BLaER1 treated with 17β-estradiol and CSF1 and Interleukin-3, amounts not matched to agents 10 nM and 100 nM (cell line): ENCODE measurements around the gene NR1H3.
A peak's percentile ranks its signal among the peaks of the same experiment; 100 is the strongest.

ENCODE experiments used
- H3K27ac ChIP-seq, 11 experiments: shearing (Covaris generic); formaldehyde crosslinking; 2 replicates each; pipeline ENCODE4 v1.8.1; 2022
- H3K27me3 ChIP-seq, 11 experiments: shearing (Covaris generic); formaldehyde crosslinking; 2 replicates each; pipeline ENCODE4 v1.8.1; 2022
- H3K36me3 ChIP-seq, 11 experiments: shearing (Covaris generic); formaldehyde crosslinking; 2 replicates each; pipeline ENCODE4 v1.8.1; 2022
- H3K4me1 ChIP-seq, 10 experiments: shearing (Covaris generic); formaldehyde crosslinking; 2 replicates each; pipeline ENCODE4 v1.8.1; 2022
- H3K4me2 ChIP-seq, 11 experiments: shearing (Covaris generic); formaldehyde crosslinking; 2 replicates each; pipeline ENCODE4 v1.8.1; 2022
- H3K4me3 ChIP-seq, 10 experiments: shearing (Covaris generic); formaldehyde crosslinking; 2 replicates each; pipeline ENCODE4 v1.8.1; 2022
- H3K9ac ChIP-seq, 11 experiments: shearing (Covaris generic); formaldehyde crosslinking; 2 replicates each; pipeline ENCODE4 v1.8.1; 2022
- H3K9me3 ChIP-seq, 11 experiments: shearing (Covaris generic); formaldehyde crosslinking; replicated peaks in 1 of 11; 2 replicates each; pipeline ENCODE4 v1.8.1; 2022
- H4K20me1 ChIP-seq, 11 experiments: shearing (Covaris generic); formaldehyde crosslinking; 2 replicates each; pipeline ENCODE4 v1.8.1; 2022
- Cebpa-rat ChIP-seq, 11 experiments: shearing (Covaris generic); IDR thresholded peaks; 2 replicates each; pipeline ENCODE4 v1.8.1; 2022

The NR1H3 gene

GRCh38 chr11:47222696-47223095 is 35.1 kb upstream of the NR1H3 start:
- H4K20me1 ChIP-seq = peaks cover 0 to 29% (median 9%) of the 10 kb centered on the region in 11 experiments; a peak in 11 of 22 replicates
- no peak overlapping the region for H3K4me2 ChIP-seq
- TF ChIP-seq Cebpa-rat (IDR thresholded peaks at IDR 0.05) = no peak
- H3K9ac ChIP-seq = no peak overlapping the region
- H3K27ac ChIP-seq = no peak overlapping the region
- no peak overlapping the region for H3K4me3 ChIP-seq
- H3K9me3 ChIP-seq = no peaks in the 10 kb centered on the region
- H3K27me3 ChIP-seq = no peaks in the 10 kb centered on the region
- peaks cover 75 to 97% (median 94%) of the 10 kb centered on the region in 11 experiments for H3K36me3 ChIP-seq
- H3K4me1 ChIP-seq = peaks cover 15 to 25% (median 19%) of the 10 kb centered on the region in 10 experiments

- H3K9me3 ChIP-seq = no peaks in the 10 kb centered on the region
- no peak overlapping the region for H3K4me2 ChIP-seq
- peak overlapping the region in 1 of 11 experiments; percentile 18; a peak in 1 of 22 replicates for H3K27ac ChIP-seq
- peaks cover 0 to 9% (median 0%) of the 10 kb centered on the region in 10 experiments; a peak in 1 of 20 replicates for H3K4me1 ChIP-seq
- no peaks in the 10 kb centered on the region for H3K27me3 ChIP-seq
- no peak overlapping the region for H3K4me3 ChIP-seq
- no peak overlapping the region for H3K9ac ChIP-seq
- peaks cover 0 to 9% (median 0%) of the 10 kb centered on the region in 11 experiments; a peak in 6 of 22 replicates for H4K20me1 ChIP-seq
- no peak for TF ChIP-seq Cebpa-rat (IDR thresholded peaks at IDR 0.05)
- H3K36me3 ChIP-seq = peaks cover 77 to 97% (median 96%) of the 10 kb centered on the region in 11 experiments
These were observed 32.0 kb upstream of the NR1H3 start for GRCh38 chr11:47225552-47226400.

DNA sequence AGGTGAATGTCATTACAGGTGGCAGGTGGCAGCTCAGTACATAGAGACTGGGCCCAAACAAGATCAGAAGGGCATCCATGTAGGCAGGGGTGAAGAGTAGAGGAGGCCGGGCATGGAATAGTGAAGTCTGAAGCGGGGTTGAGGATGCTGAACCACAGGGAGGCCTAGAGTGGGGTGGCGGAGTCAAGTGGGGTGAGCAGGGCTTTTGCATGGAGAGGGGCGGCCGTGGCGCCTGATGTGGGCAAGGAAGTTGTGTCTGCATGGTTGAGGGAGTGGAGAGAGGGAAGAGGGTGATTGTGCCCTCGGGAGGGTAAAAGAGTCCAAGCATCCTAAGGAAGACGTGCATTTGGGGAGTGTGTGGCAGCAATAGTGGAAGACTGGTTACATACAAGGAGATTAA is 28.6 kb upstream of the NR1H3 start:
- Histone ChIP-seq H3K27ac (no peak overlapping the region), H3K4me3 (no peak overlapping the region), H3K4me1 (peaks cover 0 to 9% (median 0%) of the 10 kb centered on the region in 10 experiments; a peak in 1 of 20 replicates), H3K4me2 (no peak overlapping the region), H3K27me3 (no peaks in the 10 kb centered on the region), H3K36me3 (peaks cover 61 to 96% (median 82%) of the 10 kb centered on the region in 11 experiments), H3K9me3 (no peaks in the 10 kb centered on the region), H3K9ac (no peak overlapping the region), H4K20me1 (peaks cover 0 to 15% (median 0%) of the 10 kb centered on the region in 11 experiments; a peak in 5 of 22 replicates)
- no peak for TF ChIP-seq Cebpa-rat (IDR thresholded peaks at IDR 0.05)

- peak overlapping the region in 1 of 11 experiments; percentile 34; a peak in 1 of 22 replicates for H3K9ac ChIP-seq
- no peak overlapping the region for H3K4me2 ChIP-seq
- H4K20me1 ChIP-seq = peaks cover 0 to 26% (median 0%) of the 10 kb centered on the region in 11 experiments; a peak in 4 of 22 replicates
- H3K27ac ChIP-seq = no peak overlapping the region
- H3K4me1 ChIP-seq = peaks cover 0 to 20% (median 2%) of the 10 kb centered on the region in 10 experiments; a peak in 7 of 20 replicates
- H3K27me3 ChIP-seq = no peaks in the 10 kb centered on the region
- TF ChIP-seq Cebpa-rat (IDR thresholded peaks at IDR 0.05) = no peak
- H3K4me3 ChIP-seq = no peak overlapping the region
- no peaks in the 10 kb centered on the region for H3K9me3 ChIP-seq
- H3K36me3 ChIP-seq = peaks cover 57 to 98% (median 86%) of the 10 kb centered on the region in 11 experiments
These were observed 24.7 kb upstream of the NR1H3 start for GRCh38 chr11:47233051-47233450.

DNA sequence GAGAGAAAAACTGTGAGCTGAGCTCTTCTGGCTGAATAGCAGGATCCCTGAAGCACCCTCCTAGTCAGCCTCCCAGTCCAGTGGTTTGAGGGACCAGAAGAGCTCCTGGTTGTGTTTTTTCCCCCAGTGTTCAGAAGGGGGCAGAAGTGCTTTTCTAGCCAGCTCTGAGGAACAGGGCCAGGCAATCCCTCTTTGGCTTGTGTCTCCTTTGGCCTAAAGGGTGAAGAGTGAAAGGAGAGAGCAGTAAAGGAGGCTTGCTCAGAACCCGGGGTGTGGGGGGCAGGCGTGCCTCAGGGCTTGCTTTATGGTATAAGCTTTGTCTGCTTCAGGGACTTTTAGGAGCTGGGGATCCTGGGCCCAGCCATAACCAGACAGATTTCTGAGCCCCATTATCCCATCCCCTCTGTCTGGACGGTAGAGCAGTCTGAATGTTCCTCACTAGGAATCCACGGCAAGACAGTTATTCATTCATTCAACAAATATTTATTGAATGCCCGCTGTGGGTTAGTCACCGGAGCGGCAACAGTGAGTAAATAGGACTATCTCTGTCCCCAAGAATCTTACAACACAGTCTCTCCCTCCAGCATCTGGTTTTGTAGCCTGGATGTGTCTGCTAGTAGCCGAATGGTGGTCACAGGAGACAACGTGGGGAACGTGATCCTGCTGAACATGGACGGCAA is 23.7 kb upstream of the NR1H3 start:
- H3K4me1 ChIP-seq = peaks cover 6 to 31% (median 10%) of the 10 kb centered on the region in 10 experiments
- no peaks in the 10 kb centered on the region for H3K27me3 ChIP-seq
- H3K4me3 ChIP-seq = no peak overlapping the region
- no peak overlapping the region; a peak in 2 of 22 replicates for H3K9ac ChIP-seq
- peaks cover 57 to 98% (median 85%) of the 10 kb centered on the region in 11 experiments for H3K36me3 ChIP-seq
- no peak for TF ChIP-seq Cebpa-rat (IDR thresholded peaks at IDR 0.05)
- no peaks in the 10 kb centered on the region for H3K9me3 ChIP-seq
- no peak overlapping the region for H3K27ac ChIP-seq
- H3K4me2 ChIP-seq = no peak overlapping the region
- peaks cover 0 to 29% (median 0%) of the 10 kb centered on the region in 11 experiments; a peak in 4 of 22 replicates for H4K20me1 ChIP-seq

DNA sequence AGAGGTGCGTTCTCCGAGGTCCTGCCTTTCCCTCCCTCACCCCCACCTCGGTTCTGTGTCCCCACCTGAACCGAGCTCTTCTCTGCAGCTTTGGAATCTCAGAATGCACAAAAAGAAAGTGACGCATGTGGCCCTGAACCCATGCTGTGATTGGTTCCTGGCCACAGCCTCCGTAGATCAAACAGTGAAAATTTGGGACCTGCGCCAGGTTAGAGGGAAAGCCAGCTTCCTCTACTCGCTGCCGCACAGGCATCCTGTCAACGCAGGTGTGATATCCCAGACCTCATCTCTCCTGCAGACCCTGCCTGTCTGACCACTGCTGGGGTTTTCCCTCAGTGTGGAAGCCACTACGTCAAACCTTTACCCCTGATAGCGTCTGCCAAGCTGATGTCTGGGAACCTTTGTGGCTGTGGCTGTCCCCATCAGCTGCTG is 23.1 kb upstream of the NR1H3 start:
- no peak for TF ChIP-seq Cebpa-rat (IDR thresholded peaks at IDR 0.05)
- Histone ChIP-seq H3K36me3 (peaks cover 59 to 98% (median 85%) of the 10 kb centered on the region in 11 experiments), H3K9ac (peak overlapping the region in 2 of 11 experiments; percentile 1 to 8; a peak in 1 of 22 replicates), H3K27ac (no peak overlapping the region), H3K4me3 (no peak overlapping the region), H3K27me3 (no peaks in the 10 kb centered on the region), H3K4me2 (no peak overlapping the region), H3K4me1 (peaks cover 12 to 36% (median 16%) of the 10 kb centered on the region in 10 experiments), H3K9me3 (no peaks in the 10 kb centered on the region), H4K20me1 (peaks cover 0 to 35% (median 0%) of the 10 kb centered on the region in 11 experiments; a peak in 4 of 22 replicates)

DNA sequence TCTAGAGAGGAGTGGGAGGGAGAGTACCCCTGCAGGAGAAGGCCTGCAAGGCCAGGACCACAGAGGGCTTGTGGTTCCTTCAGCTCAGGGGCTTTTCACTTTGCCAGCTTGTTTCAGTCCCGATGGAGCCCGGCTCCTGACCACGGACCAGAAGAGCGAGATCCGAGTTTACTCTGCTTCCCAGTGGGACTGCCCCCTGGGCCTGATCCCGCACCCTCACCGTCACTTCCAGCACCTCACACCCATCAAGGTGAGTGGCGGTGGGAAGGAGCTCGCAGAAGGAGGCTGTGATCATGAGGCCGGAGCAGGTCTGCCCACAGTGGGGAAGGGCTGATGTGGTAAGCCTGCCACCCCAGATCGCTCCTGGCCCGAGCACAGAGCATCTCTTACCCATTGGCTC is 22.6 kb upstream of the NR1H3 start:
- H4K20me1 ChIP-seq = peaks cover 0 to 38% (median 0%) of the 10 kb centered on the region in 11 experiments; a peak in 4 of 22 replicates
- peaks cover 64 to 98% (median 85%) of the 10 kb centered on the region in 11 experiments for H3K36me3 ChIP-seq
- H3K4me2 ChIP-seq = no peak overlapping the region
- TF ChIP-seq Cebpa-rat (IDR thresholded peaks at IDR 0.05) = no peak
- no peak overlapping the region for H3K4me3 ChIP-seq
- H3K9ac ChIP-seq = peak overlapping the region in 2 of 11 experiments; percentile 1 to 8; a peak in 1 of 22 replicates
- no peak overlapping the region for H3K27ac ChIP-seq
- H3K27me3 ChIP-seq = no peaks in the 10 kb centered on the region
- H3K4me1 ChIP-seq = peaks cover 14 to 41% (median 18%) of the 10 kb centered on the region in 10 experiments
- no peaks in the 10 kb centered on the region for H3K9me3 ChIP-seq

DNA sequence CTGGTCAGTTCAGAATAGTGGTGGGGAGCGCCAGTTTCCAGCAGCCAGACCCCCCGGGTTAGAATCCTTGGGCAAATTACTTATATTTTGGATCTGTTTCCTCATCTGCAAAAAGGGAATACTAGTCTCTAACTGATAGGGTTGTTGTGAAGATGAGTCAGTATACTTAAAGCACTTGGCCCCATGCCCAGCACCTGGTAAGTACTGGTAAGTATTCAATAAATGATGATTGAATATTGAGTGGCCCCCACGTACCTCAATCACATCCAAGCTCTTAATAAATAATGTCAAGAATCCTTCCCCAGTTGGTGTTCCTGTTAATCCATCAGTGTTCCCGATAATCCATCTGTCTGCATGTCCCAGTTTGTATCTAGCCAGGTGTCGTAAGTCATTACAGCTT is 21.3 kb upstream of the NR1H3 start:
- no peak for TF ChIP-seq Cebpa-rat (IDR thresholded peaks at IDR 0.05)
- H3K36me3 ChIP-seq = peaks cover 65 to 98% (median 88%) of the 10 kb centered on the region in 11 experiments
- peak overlapping the region in 2 of 11 experiments; percentile 3 to 19; a peak in 2 of 22 replicates for H3K4me2 ChIP-seq
- H4K20me1 ChIP-seq = peaks cover 0 to 38% (median 0%) of the 10 kb centered on the region in 11 experiments; a peak in 4 of 22 replicates
- no peak overlapping the region for H3K27ac ChIP-seq
- H3K4me1 ChIP-seq = peaks cover 14 to 43% (median 19%) of the 10 kb centered on the region in 10 experiments
- no peaks in the 10 kb centered on the region for H3K9me3 ChIP-seq
- peak overlapping the region in 1 of 11 experiments; percentile 31; a peak in 2 of 22 replicates for H3K9ac ChIP-seq
- no peaks in the 10 kb centered on the region for H3K27me3 ChIP-seq
- no peak overlapping the region for H3K4me3 ChIP-seq
